ENCODE data around the gene PCP4.

PCP4 gene

GRCh38 chr21:39866093-39866492, 1.1 kb upstream of the PCP4 start:
- H3K27ac ChIP-seq = no peak overlapping the region
- TF ChIP-seq, protein P1, sequence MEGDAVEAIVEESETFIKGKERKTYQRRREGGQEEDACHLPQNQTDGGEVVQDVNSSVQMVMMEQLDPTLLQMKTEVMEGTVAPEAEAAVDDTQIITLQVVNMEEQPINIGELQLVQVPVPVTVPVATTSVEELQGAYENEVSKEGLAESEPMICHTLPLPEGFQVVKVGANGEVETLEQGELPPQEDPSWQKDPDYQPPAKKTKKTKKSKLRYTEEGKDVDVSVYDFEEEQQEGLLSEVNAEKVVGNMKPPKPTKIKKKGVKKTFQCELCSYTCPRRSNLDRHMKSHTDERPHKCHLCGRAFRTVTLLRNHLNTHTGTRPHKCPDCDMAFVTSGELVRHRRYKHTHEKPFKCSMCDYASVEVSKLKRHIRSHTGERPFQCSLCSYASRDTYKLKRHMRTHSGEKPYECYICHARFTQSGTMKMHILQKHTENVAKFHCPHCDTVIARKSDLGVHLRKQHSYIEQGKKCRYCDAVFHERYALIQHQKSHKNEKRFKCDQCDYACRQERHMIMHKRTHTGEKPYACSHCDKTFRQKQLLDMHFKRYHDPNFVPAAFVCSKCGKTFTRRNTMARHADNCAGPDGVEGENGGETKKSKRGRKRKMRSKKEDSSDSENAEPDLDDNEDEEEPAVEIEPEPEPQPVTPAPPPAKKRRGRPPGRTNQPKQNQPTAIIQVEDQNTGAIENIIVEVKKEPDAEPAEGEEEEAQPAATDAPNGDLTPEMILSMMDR (conservative IDR thresholded peaks at IDR 0.05) = no peak

DNA sequence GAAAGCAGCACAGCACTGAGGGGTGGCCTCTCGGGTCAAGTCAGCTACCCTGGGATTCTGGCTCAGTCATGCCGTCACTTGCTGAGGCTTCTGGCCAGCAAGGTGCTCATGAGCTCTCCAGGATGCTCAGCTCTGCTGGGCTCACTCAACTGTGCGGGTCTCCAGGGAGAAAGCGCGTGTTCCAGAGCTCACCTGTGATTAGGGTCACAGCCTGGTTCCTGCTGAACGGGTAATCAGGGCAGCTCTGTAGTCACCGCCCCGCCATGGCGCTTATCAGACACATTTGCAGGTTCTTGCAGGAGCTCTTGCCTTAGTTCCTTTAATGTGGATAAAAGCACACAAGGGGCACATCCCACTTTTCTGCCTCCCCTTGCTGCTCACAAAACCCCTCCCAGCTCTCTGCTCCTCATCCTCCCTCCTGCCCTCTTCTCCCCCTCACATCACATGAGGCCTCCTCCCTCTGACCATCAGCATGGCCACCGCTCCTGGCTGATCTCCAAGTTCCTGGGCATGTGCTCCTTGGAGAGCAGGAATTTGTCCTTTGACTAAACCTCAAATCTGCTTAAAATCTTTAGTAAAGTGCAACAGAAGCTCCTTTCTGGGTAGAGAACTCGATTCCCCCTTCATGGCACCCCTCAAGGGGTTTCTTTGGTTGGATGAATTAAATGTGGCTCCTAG, 2.0 kb downstream of the PCP4 start:
- no peak overlapping the region for H3K27ac ChIP-seq
- TF ChIP-seq, protein P1 (conservative IDR thresholded peaks at IDR 0.05) = no peak

- TF ChIP-seq, protein P1 (conservative IDR thresholded peaks at IDR 0.05) = no peak
- no peak overlapping the region for H3K27ac ChIP-seq
Observed at GRCh38 chr21:39873687-39874086, 6.4 kb downstream of the PCP4 start.

- TF ChIP-seq, protein P1 (conservative IDR thresholded peaks at IDR 0.05) = no peak
- no peak overlapping the region for H3K27ac ChIP-seq
Observed at GRCh38 chr21:39874206-39874605, 7.0 kb downstream of the PCP4 start.

DNA sequence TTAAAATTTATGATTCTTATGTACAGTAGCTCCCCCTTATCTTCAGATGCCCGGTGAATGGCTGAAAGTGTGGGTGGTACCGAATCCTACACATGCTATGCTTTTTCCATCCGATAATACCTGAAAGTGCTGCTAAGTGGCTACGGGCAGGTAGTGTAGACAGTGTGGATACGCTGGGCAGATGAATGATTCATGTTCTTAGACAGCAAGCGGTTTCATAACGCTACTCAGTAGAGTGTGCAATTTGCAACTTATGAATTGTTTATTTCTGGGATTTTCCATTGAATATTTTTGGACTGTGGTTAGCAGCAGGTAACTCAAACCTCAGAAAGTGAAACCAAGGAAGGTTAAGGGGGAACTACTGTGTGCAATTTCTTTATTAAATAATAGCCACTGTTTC, 7.5 kb downstream of the PCP4 start:
- TF ChIP-seq, protein P1 (conservative IDR thresholded peaks at IDR 0.05) = no peak
- H3K27ac ChIP-seq = no peak overlapping the region

DNA sequence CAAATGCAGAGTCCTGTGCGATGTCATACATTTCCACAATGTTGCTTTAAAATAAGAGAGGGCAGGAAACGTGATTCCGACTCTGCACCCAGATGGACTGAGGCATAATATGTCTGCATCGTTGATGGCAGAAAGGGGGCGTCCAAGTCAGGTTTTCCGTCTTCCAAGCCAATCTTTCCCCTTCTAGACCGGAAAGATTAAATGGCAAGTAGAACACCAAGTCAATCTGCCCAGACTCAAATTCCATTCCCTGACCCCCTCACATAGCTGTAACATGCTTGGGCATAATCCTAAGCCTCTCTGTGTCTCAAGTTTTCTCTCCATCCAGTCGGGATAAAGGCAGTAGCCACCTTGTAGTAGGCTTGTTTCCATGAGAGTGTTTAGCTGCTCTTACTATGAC, 14.4 kb downstream of the PCP4 start:
- TF ChIP-seq, protein P1 (conservative IDR thresholded peaks at IDR 0.05) = no peak
- H3K27ac ChIP-seq = no peak overlapping the region

DNA sequence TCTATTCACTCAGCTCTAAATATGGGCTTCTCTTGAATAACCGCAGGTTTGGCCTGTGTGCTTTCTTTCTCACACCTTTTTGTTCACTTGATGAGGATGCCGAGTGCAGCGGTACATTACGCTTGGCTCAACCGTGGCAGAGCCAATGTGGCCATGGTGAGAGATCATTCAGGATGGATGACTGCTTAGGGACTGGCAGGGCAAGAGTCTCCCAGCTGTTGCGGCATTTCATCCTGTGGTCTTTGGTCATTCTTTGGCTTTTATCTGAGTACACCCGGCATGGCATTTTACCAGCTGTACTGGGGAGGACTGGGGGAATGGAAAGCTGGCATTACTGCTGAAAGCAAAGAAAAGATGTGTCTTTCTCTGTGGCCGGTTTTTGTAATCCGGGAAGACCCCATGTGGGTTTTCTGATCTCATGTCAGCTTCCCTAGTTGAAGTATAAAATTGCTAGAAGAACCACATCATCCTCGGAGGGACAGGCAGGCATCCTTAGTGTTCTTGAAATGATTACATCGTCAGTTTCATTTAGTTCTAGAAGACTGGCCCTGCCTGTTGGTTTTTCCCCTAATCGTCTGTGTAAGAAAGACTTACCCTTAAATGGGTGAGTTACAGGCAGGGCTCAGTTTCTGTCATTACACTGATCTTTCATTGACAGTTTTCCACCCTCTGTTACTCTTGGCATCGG, 15.1 kb downstream of the PCP4 start:
- TF ChIP-seq, protein P1 (conservative IDR thresholded peaks at IDR 0.05) = no peak
- no peak overlapping the region for H3K27ac ChIP-seq
